ENCODE results near the gene PSD4. TPM values are rescaled to one million over a fixed set of nuclear protein-coding genes. Genes with fewer than 3 reads are reported as not detected.
"Not testable (repeated sequence)": the region's sequence is repeated elsewhere in the genome, so short reads cannot be mapped to it uniquely, and the experiment has no call there.

Gene PSD4
- total and polyA plus RNA-seq, 2 of the 4 experiments (the other 2 are of a cell fraction), result 0.36 to 0.70 TPM

DNA sequence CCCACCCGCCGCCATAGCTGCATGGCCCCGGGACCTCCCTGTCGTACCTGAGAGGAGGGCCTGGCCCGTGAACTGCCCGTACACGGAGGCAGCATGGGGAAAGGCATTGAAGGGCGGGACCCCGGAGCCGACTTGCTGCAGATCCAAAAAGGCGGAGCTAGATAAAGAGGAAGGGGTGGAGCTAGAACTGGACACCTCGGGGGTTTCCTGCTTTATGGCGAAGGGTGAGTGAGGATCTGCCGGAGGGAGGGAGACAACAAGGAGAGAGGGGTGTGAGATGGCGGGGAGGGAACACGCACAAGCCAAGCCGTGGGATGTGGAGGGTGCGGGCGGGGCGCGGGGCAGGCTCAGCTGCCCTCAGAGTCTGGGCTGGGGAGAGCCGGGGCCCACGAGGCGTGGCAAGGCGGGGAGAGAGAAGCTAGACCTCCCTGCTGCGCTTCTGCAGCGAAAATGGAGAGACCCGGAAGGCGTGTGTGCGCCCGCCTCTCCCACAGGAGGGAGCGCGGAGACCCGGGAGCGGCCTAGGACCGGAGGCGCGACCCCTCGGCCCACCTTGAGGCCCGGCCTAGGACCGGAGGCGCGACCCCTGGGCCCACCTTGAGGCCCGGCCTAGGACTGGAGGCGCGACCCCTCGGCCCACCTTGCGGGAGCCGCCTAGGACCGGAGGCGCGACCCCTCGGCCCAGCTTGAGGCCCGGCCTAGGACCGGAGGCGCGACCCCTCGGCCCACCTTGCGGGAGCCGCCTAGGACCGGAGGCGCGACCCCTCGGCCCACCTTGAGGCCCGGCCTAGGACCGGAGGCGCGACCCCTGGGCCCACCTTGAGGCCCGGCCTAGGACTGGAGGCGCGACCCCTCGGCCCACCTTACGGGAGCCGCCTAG, 61.8 kb downstream of the PSD4 start:
- H3K9ac ChIP-seq (ENCODE audit: low read depth, low read length), result peak overlapping the region; percentile 83
- H2AK9ac ChIP-seq (replicated peaks; ENCODE audit: low read depth, low read length, poor library complexity), result peak overlapping the region; percentile 94
- H2BK20ac ChIP-seq (ENCODE audit: low read depth, low read length); H3K9me3 ChIP-seq (ENCODE audit: control insufficient read depth, insufficient read depth, low read length); in situ Hi-C loops (cut with MboI; ENCODE audit: low sequenced_read_pairs); H3K56ac ChIP-seq (ENCODE audit: extremely low read depth, insufficient read depth, low read length); H3K79me1 ChIP-seq (ENCODE audit: low read depth in 1 of 2, low read length in 2 of 2); BruUV-seq (replicated peaks); dilution Hi-C loops (cut with HindIII; ENCODE audit: low sequenced_read_pairs, unreplicated experiment); H2BK15ac ChIP-seq (ENCODE audit: low read depth, low read length); H3K36me3 ChIP-seq (ENCODE audit: control insufficient read depth, insufficient read depth, low read length); H4K20me1 ChIP-seq (ENCODE audit: insufficient read depth, low read length); intact Hi-C loops (cut with micrococcal nuclease); H2BK120ac ChIP-seq (ENCODE audit: low read depth, low read length); H2AK5ac ChIP-seq (ENCODE audit: low read depth, low read length); H3K27me3 ChIP-seq (ENCODE audit: control insufficient read depth, insufficient read depth, low read length); H3K23ac ChIP-seq (ENCODE audit: low read depth, low read length); H3K4me1 ChIP-seq (ENCODE audit: control insufficient read depth, insufficient read depth, low read length); H3K9me1 ChIP-seq (ENCODE audit: insufficient read depth, low read length): not testable (repeated sequence)
- WGBS, 2 experiments (ENCODE audit: extremely low coverage in 2 of 2, insufficient read length in 1 of 2), result 85% methylated on average over 25 of the region's 74 CpGs; no CpG with 5 or more reads in 1 of the 2 experiments
- peak overlapping the region; percentile 57 for H3K4me2 ChIP-seq (ENCODE audit: low read depth, low read length)
- peak overlapping the region; percentile 57 for H4K5ac ChIP-seq (ENCODE audit: low read depth, low read length)
- peak overlapping the region; percentile 43; the same call in 1 of the 2 replicates for H4K91ac ChIP-seq (ENCODE audit: insufficient read depth, low read depth, low read length)
- peak overlapping the region; percentile 42 for H3K18ac ChIP-seq (ENCODE audit: low read depth, low read length)
- H3K27ac ChIP-seq (ENCODE audit: insufficient read depth, low read length), result peak overlapping the region; percentile 83
- peak overlapping the region; percentile 63; the same call in 1 of the 2 replicates for H3K14ac ChIP-seq (replicated peaks; ENCODE audit: low read depth, low read length)
- ATAC-seq (ENCODE audit: low read depth), result peak; percentile 74
- DNase-seq, result peak; percentile 65
- H3K4ac ChIP-seq (ENCODE audit: low read depth, low read length), result peak overlapping the region; percentile 62; the same call in 1 of the 2 replicates
- peak overlapping the region; percentile 71 for H3K4me3 ChIP-seq (ENCODE audit: insufficient read depth, low read depth, low read length)
- POLR2A ChIA-PET (ENCODE audit: unreplicated experiment), result interaction anchor here (0.6 kb wide), 1 partner anchor 27 kb away, joined by 3 read pairs; no protein-coding TSS in a partner anchor
- H4K8ac ChIP-seq (ENCODE audit: low read depth in 2 of 2, low read length in 2 of 2), result peak overlapping the region in 1 of 2 experiments; percentile 28; a peak in 1 of 4 replicates
- peak overlapping the region; percentile 79 for H2AFZ ChIP-seq (replicated peaks; ENCODE audit: low read length, poor library complexity)
- CTCF ChIA-PET, result interaction anchor here (1.4 kb wide), 1 partner anchor 31 kb away, joined by 3 read pairs; no protein-coding TSS in a partner anchor
- peak; percentile 59; the same call in 1 of the 2 replicates for TF ChIP-seq POLR2A (IDR thresholded peaks at IDR 0.05; ENCODE audit: low read depth, low read length)
- H2BK5ac ChIP-seq (ENCODE audit: low read depth, low read length, poor library complexity, severe bottlenecking), result peak overlapping the region; percentile 96
